C4-2B (cell line): ENCODE data around the gene MNT.

Experiments used
- H3K27ac ChIP-seq: fragments of 450-650 bp; 2 replicates; pipeline ENCODE4 v1.5.1; 2017
- ZFX ChIP-seq: fragments of 450-650 bp; IDR thresholded peaks from 2 replicates; pipeline ENCODE4 v1.6.1; 2017
- TF ChIP-seq, protein P1 (sequence below): fragments of 450-650 bp; conservative IDR thresholded peaks from 2 replicates; pipeline ENCODE4 v1.5.1; 2017; ENCODE audit warnings: mild to moderate bottlenecking

The MNT gene

DNA sequence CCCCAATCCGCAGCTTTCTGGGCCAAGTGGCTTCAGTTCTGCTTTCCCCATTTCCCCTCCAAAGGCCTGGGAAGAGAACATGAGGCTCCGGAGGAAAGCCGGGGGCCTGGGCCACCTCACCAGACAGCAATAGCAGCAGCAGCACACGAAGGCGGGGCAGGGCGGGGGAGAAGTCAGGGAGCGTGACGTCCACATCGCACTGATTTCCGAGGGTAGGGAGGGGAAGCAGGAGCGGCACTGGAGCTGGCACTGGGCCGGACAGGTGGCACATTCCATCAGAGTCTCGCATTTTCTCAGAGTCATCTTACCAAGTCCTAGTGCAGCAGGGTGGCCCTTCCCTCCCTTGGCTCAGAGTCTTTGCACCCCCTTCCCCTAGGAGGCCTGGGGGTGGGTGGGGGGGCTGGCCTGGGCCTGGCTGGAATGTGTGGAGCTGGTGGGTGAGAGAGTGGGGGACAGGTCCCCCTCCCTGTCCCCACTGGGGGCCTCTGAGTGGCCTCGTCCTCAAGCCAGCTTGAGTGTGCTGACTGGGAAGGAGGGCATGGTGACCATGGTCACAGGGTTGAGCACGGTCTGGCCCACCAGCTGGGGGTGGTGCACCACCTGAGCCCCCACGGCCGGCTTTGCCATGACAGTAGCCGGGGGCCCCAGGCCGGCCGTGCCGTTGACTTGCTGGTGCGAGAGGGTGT, 14.3 kb downstream of the MNT start:
- H3K27ac ChIP-seq = no peak overlapping the region

GRCh38 chr17:2385240-2386210, 15.3 kb downstream of the MNT start:
- TF ChIP-seq, protein P1, sequence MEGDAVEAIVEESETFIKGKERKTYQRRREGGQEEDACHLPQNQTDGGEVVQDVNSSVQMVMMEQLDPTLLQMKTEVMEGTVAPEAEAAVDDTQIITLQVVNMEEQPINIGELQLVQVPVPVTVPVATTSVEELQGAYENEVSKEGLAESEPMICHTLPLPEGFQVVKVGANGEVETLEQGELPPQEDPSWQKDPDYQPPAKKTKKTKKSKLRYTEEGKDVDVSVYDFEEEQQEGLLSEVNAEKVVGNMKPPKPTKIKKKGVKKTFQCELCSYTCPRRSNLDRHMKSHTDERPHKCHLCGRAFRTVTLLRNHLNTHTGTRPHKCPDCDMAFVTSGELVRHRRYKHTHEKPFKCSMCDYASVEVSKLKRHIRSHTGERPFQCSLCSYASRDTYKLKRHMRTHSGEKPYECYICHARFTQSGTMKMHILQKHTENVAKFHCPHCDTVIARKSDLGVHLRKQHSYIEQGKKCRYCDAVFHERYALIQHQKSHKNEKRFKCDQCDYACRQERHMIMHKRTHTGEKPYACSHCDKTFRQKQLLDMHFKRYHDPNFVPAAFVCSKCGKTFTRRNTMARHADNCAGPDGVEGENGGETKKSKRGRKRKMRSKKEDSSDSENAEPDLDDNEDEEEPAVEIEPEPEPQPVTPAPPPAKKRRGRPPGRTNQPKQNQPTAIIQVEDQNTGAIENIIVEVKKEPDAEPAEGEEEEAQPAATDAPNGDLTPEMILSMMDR = no peak
- no peak for TF ChIP-seq ZFX
- H3K27ac ChIP-seq = no peak overlapping the region; the same call in 1 of the 2 replicates

More for the DNA sequence above, 14.3 kb downstream of the MNT start:
- TF ChIP-seq, protein P1 = no peak
- TF ChIP-seq ZFX = no peak

- no peak for TF ChIP-seq ZFX
- TF ChIP-seq, protein P1 = no peak
- peak overlapping the region; percentile 52 for H3K27ac ChIP-seq
Observed at GRCh38 chr17:2384439-2385127, 16.3 kb downstream of the MNT start.

GRCh38 chr17:2383628-2384167, 17.2 kb downstream of the MNT start:
- peak overlapping the region; percentile 52 for H3K27ac ChIP-seq
- TF ChIP-seq ZFX = no peak
- TF ChIP-seq, protein P1 = no peak

DNA sequence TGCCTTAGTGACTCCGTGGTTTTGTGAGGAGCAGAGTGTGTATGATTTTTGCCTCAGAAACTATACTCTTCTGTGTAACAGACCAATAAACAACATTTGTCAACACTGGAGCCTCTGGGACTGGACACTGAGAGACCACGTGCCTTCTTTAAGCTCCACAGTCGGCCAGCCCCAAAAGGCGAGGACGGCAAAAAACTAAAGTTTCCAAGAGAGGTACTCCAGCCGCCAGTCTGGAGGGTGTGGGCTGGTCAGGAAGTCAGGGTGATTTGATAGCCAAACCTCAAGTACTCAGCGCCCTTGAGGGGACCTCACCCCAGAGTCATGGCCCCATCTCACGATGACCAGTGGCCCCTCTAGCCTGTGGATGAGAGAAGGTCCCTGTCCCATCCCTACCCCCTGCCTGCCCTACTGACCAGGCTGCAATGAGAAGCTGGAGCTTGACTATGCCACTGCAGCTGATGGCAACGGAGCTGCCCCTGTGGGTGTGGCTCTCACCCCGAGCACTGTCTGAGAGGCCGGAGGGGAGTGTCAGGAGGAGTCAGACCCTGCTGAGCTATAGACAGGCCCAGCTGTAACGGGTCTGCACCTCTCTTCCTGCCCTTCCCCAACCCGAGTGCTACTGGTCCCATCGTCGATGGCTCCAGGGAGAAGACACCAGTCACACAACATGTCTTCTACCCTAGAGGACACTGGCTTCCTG, 19.8 kb downstream of the MNT start:
- H3K27ac ChIP-seq = no peak overlapping the region
- TF ChIP-seq, protein P1 = no peak
- no peak for TF ChIP-seq ZFX

GRCh38 chr17:2380226-2380922, 20.5 kb downstream of the MNT start:
- no peak for TF ChIP-seq ZFX
- TF ChIP-seq, protein P1 = no peak
- H3K27ac ChIP-seq = no peak overlapping the region
